SKM-1 (cell line): ENCODE results near the gene ITIH2.
"Not testable (repeated sequence)": the region's sequence is repeated elsewhere in the genome, so short reads cannot be mapped to it uniquely, and the experiment has no call there.

Source experiments
- DNase-seq: peaks from one replicate; lab custom pipeline; 2025; ENCODE audit not compliant: unreplicated experiment; lab: John Stamatoyannopoulos, UW

The ITIH2 gene

GRCh38 chr10:7696545-7696944, 6.6 kb upstream of the ITIH2 start:
- no peak for DNase-seq

- DNase-seq, result no peak
Measured at GRCh38 chr10:7697426-7697825, 5.7 kb upstream of the ITIH2 start.

GRCh38 chr10:7700577-7701125, 2.5 kb upstream of the ITIH2 start:
- DNase-seq, result no peak

- DNase-seq, result no peak
Measured at GRCh38 chr10:7701158-7701742, 1.9 kb upstream of the ITIH2 start.

GRCh38 chr10:7702288-7702812, 766 bp upstream of the ITIH2 start:
- DNase-seq, result no peak

- DNase-seq, result no peak
Measured at GRCh38 chr10:7704071-7705016, 1.2 kb downstream of the ITIH2 start.

GRCh38 chr10:7705341-7705740, 2.2 kb downstream of the ITIH2 start:
- DNase-seq, result no peak

GRCh38 chr10:7706534-7707073, 3.5 kb downstream of the ITIH2 start:
- no peak for DNase-seq

GRCh38 chr10:7707102-7707501, 4.0 kb downstream of the ITIH2 start:
- DNase-seq, result no peak

- no peak for DNase-seq
Measured at GRCh38 chr10:7707858-7708622, 4.9 kb downstream of the ITIH2 start.

GRCh38 chr10:7708832-7709231, 5.7 kb downstream of the ITIH2 start:
- no peak for DNase-seq

GRCh38 chr10:7710446-7710845, 7.3 kb downstream of the ITIH2 start:
- no peak for DNase-seq

GRCh38 chr10:7711075-7711474, 8.0 kb downstream of the ITIH2 start:
- not testable (repeated sequence) for DNase-seq

GRCh38 chr10:7715515-7715914, 12.4 kb downstream of the ITIH2 start:
- DNase-seq, result no peak

- DNase-seq, result no peak
Measured at GRCh38 chr10:7717767-7718166, 14.7 kb downstream of the ITIH2 start.

GRCh38 chr10:7718685-7719084, 15.6 kb downstream of the ITIH2 start:
- DNase-seq, result no peak

GRCh38 chr10:7720478-7720877, 17.4 kb downstream of the ITIH2 start:
- DNase-seq, result no peak

- DNase-seq, result no peak
Measured at GRCh38 chr10:7722927-7723529, 19.9 kb downstream of the ITIH2 start.

GRCh38 chr10:7734821-7735220, 31.7 kb downstream of the ITIH2 start:
- DNase-seq, result no peak
